LNCaP clone FGC (cell line): ENCODE data around the gene IL36RN.

Experiments used
- DNase-seq: peaks from one replicate; pipeline ENCODE4 v3.0.0-alpha.2; 2011; ENCODE audit warnings: low read depth
- H3K4me3 ChIP-seq: 2 replicates; pipeline ENCODE4 v1.5.1; 2011; ENCODE audit warnings: mild to moderate bottlenecking, low read depth, low read length, control low read depth
- TF ChIP-seq, protein P1 (sequence below): IDR thresholded peaks from 2 replicates; pipeline ENCODE4 v1.5.1; 2012; ENCODE audit warnings: mild to moderate bottlenecking; ENCODE audit not compliant: control insufficient read depth, insufficient read depth; ENCODE audit errors: extremely low read depth

The IL36RN gene

DNA sequence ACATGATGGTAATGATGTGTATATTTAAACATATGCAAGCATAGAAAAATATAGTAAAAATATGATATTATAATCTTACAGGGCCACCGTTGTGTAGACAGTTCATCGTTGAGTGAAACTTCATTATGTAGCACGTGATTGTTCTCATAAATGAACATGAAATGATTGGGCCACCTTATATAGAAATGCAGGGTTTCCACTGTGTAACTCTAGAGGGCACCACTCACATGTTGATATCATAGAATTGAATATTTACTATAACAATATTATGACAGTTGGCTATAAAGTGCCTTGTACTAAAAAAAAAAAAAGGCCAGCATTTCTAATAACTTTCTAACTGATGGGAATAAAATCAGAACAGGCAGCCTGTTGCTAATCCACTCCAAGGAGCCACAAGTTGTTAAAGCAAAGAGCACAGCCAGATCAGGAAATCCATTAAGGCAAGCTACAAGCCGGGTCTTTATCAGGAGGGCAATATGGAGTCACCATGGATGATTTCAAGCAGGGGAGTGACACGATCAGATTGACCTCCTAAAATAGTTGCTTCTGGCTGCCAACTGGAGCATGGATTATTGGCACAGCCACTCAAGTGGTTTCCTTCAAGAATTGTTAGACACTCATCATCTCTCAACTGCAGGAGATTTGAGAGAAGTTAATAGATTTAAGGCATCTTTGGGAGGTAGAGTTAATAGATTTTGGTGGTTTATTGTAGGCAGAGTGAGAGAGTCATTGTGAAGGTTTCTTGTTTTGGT lies 25.4 kb downstream of the IL36RN start:
- TF ChIP-seq, protein P1, sequence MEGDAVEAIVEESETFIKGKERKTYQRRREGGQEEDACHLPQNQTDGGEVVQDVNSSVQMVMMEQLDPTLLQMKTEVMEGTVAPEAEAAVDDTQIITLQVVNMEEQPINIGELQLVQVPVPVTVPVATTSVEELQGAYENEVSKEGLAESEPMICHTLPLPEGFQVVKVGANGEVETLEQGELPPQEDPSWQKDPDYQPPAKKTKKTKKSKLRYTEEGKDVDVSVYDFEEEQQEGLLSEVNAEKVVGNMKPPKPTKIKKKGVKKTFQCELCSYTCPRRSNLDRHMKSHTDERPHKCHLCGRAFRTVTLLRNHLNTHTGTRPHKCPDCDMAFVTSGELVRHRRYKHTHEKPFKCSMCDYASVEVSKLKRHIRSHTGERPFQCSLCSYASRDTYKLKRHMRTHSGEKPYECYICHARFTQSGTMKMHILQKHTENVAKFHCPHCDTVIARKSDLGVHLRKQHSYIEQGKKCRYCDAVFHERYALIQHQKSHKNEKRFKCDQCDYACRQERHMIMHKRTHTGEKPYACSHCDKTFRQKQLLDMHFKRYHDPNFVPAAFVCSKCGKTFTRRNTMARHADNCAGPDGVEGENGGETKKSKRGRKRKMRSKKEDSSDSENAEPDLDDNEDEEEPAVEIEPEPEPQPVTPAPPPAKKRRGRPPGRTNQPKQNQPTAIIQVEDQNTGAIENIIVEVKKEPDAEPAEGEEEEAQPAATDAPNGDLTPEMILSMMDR, result peak; percentile 56
- no peak for DNase-seq

GRCh38 chr2:113085542-113085941 lies 26.5 kb downstream of the IL36RN start:
- no peak overlapping the region for H3K4me3 ChIP-seq
- DNase-seq, result no peak
- TF ChIP-seq, protein P1, result no peak

More for the DNA sequence above, 25.4 kb downstream of the IL36RN start:
- H3K4me3 ChIP-seq, result no peak overlapping the region

GRCh38 chr2:113088213-113088992 lies 29.4 kb downstream of the IL36RN start:
- DNase-seq, result no peak
- H3K4me3 ChIP-seq, result no peak overlapping the region
- TF ChIP-seq, protein P1, result no peak

GRCh38 chr2:113089916-113090315 lies 30.9 kb downstream of the IL36RN start:
- H3K4me3 ChIP-seq, result no peak overlapping the region
- DNase-seq, result no peak
- TF ChIP-seq, protein P1, result no peak

DNA sequence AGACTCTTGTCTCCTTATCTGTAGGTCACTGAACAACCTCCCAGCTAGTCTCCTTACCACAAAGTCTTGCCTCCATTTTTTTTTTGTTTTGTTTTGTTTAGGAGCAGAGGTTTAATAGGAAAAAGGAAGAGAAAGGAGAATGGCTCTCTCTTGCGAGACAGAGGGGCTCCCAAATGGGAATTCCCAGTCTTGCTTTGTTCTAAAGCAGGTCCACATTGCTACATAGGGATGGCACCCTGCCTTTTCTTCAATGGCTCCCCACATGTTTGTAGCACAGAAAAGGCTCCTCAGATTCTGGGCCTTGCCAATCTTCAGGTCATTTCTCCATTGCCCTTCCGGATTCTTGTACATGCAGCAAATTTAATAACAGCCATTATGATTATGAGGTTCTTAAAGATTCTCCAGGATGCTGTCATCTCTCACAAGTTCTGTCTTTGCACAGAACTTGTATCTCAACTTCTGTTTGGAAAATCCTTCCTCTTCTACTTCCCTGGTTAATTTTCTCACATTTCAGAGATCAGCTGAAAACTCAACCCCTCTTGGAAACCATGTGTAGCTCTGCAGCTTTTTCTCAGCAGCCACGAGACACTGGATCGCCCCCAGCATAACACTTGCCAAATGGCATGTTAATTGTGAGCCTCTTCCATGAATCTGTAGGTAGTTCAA lies 32.4 kb downstream of the IL36RN start:
- no peak for DNase-seq
- no peak overlapping the region for H3K4me3 ChIP-seq
- TF ChIP-seq, protein P1, result no peak

DNA sequence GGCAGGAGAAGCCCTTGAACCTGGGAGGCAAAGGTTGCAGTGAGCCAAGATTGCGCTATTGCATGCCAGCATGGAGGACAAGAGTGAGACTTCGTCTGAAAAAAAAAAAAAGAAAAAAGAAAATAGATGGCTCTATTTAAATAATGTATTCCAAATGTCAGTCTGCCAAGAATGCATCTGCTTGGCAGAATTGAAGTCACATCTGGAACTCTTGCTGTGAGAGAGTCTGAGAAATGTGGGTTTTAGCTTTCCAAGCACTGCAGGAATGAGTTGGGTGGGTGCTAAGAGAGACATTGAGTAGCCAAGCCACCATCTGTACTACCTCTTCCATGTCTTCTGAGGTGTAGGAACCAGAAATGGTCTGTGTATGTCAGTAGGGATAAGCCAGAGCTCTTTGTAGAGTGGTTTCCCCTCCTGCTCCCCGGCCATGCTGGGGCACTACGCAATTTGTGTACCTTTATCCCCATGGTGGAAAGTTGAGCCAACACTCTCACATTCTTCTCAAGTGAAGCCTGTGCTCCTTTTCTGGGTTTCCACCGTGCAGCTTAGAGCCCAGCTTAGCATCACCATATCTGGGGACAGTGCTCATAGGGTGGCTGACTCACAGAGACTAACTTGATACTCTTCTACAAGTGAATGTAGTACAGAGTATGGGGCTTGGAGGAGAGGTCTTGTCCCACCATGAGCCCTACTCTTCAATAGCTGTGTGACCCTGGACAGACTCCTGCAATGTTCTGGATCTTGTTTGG lies 34.0 kb downstream of the IL36RN start:
- H3K4me3 ChIP-seq, result no peak overlapping the region
- TF ChIP-seq, protein P1, result no peak
- no peak for DNase-seq
